ENCODE results near the gene STRADB.
"Not testable (repeated sequence)": the region's sequence is repeated elsewhere in the genome, so short reads cannot be mapped to it uniquely, and the experiment has no call there.

The STRADB gene

GRCh38 chr2:201430839-201431238, 20.7 kb upstream of the STRADB start:
- DNase-seq = no peak

- DNase-seq = no peak
Observed at GRCh38 chr2:201432038-201432620, 19.4 kb upstream of the STRADB start.

GRCh38 chr2:201432621-201433393, 18.7 kb upstream of the STRADB start:
- no peak for DNase-seq

DNA sequence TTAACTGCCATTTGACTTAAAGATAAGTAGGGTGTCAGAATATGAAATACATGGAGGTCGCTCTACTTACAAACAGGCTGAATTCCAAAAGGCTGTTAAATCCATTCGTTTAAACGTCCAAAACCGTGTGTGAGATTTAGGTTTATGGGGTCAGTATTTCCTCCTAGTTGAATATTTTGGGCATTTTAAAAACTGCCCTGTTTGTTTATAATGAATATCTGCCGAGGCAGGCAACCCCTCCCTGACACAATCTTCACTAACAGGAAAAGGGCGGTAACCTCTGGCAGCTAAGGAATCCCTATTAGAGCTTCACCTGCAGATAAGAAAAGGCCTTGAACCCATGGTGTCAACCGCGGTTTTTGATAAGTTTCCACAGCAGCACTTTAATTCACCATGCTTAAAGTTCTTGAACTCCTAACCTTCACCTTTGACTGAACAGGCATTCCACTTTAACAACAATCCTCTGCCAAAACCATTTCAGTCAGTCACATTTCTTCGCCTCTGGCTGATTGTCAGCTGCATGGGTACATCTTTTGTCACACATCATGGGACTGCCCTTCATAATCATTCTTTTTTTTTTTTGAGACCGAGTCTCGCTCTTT, 18.0 kb upstream of the STRADB start:
- no peak for DNase-seq

DNA sequence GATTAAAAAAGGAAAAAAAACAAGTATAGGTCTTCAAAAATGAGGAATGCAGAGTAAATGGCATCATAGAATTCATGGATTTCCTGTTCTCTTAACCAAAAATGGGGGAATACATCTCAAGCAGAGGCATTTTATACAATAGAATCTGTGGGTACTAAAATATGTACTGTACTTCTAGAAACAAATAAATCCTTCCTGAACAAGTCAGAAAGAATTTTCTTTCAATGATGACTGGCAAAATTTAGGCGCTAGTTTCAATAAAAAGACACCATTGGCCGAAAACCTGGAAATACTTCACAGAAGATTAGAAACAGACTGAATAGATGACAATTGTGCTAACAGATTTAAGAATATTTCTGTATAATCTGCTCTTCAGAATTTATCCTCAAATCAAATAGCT, 15.4 kb upstream of the STRADB start:
- no peak for DNase-seq

GRCh38 chr2:201439336-201439922, 12.1 kb upstream of the STRADB start:
- not testable (repeated sequence) for DNase-seq

DNA sequence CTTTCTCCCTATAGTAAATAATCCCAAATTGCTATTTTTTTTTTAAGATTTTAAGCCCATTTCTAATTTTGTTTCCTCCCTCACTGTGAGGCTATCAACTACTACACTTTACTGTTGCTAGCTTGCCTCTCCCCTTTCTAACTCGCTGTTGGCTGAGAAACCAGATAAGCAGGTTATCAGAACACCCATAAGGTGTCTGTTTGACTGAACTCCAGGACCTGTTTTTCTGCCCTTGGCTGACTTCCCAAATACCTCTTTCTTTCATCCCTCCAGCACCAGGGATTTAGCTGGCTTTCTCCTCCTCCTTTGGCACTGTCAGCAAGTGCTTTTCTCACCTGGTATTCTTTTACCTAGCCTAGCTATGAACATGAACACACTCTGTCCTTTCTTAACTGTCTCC, 11.4 kb upstream of the STRADB start:
- no peak for DNase-seq

DNA sequence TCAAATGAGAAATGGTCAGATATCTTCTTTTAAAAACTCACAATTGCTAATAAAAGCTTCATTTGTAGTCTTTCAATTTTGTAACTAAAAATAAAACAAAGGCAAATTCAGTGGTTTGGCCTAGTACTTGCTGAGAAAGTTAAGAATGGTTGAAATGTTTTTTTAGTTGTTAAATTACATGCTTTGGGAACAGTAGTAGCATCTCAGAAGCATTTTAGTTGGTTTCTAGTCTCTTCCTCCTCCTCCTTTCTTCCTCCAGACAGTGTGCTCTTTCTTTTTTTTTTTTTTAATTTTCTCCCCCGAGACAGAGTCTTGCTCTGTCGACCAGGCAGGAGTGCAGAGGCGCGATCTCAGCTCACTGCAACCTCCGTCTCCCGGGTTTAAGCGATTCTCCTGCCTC, 10.1 kb upstream of the STRADB start:
- no peak for DNase-seq

DNA sequence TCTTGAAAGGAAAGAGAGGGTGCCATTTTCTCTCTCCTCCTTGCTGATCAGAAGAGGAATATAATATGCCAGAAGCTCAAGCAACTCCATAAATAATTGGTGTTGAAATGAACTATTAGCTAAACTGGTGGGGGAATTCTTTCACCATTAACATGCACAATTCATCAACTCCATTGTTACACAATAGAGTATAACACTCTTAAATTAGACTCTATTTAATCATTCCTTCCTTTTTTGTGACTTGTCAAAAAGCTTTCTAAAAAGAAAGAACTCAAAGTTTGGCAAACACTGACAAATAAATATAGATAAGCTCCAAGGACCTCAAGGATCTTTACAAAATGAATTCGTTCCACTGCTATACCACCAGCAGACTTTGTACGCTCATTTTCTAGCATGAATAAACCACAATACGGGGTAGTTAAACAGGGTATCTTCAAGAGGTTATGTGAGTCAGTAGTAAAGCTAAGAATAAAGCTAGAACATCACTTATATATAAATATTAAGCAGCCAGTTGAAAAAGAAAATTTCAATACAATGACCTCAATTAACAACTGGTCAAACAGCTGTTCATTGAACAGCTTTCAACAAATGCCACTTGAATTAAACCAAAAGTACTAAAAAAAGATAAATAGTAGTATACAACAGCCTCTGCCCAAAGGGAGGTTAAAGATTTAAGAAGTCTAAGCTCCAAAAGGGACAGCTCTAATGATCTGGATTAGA, 6.6 kb upstream of the STRADB start:
- DNase-seq = no peak

DNA sequence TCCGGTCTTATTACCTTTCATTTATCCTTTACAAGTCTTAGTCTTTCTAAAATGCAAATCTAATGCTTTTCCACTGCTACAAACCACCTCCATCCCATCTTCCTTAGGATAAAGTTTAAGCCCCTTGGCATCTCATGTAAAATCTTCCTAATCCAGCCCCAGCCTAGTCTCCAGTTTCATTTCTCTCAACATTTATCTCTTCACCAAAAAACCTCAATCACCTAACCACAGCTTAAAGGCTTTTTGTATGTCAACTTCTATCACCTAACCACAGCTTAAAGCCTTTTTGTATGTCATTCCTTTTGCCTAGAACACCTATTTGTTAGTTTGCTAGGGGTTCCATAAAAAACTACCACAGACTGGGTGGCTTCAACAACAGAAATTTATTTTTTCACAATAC, 4.5 kb upstream of the STRADB start:
- DNase-seq = no peak

DNA sequence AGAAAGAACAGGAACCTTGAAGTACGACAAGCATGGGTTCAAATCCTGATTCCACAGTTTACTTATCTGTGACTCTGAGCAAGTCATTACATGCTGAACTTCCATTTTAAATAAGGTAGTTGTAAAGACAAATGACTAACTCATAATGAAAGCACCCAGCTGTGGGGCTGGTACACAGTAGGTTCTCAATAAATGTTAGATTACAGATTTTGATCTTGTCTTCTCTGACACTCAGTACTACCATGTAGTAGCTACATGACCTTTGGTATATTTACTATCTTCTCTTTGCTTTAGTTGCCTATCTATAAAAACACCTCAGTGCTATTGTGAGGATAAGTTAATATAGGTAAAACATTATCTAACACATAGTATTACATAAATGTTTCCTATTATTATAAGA, 3.5 kb upstream of the STRADB start:
- no peak for DNase-seq

DNA sequence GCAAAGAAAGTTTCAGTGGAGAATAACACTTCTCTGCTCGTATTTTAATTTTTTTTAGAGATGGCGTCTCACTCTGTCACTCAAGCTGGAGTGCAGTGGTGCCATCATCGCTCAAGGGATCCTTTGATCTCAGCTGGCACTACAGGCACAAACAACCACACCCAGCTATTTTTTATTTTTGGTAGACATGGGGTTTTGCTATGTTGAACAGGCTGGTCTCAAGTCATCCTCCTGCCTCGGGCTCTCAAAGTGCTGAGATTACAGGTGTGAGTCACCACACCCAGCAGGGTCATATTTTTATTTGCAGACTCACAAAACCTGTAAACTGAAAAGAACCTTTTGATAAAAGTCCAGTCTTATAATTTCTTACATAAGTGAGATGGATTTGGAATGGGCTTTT, 2.8 kb upstream of the STRADB start:
- DNase-seq = no peak

- peak; percentile 88 for DNase-seq
Observed at GRCh38 chr2:201450954-201451291, 617 bp upstream of the STRADB start.

- DNase-seq = no peak
Observed at GRCh38 chr2:201452058-201452921, 750 bp downstream of the STRADB start.

- DNase-seq = no peak
Observed at GRCh38 chr2:201452922-201453643, 1.5 kb downstream of the STRADB start.

DNA sequence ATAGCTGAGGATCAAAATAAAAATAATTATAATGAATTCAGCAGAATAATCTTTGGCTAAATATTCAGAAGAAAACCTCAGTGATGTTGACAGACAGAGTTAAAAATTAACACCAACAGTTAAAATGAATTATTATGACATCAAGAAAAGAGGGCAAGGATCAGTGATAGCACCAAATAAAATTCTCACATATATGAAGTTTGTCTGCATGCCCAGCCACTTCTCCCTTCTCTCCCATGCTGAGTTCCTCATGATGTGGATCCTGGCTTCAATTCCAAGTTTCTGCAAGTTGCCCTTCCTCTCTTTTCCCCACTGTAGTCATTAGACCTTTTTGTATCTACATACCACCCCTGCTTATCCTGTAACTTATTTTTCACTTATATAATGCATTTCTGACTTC, 6.8 kb downstream of the STRADB start:
- DNase-seq = no peak

- DNase-seq = no peak
Observed at GRCh38 chr2:201460532-201460931, 9.0 kb downstream of the STRADB start.

DNA sequence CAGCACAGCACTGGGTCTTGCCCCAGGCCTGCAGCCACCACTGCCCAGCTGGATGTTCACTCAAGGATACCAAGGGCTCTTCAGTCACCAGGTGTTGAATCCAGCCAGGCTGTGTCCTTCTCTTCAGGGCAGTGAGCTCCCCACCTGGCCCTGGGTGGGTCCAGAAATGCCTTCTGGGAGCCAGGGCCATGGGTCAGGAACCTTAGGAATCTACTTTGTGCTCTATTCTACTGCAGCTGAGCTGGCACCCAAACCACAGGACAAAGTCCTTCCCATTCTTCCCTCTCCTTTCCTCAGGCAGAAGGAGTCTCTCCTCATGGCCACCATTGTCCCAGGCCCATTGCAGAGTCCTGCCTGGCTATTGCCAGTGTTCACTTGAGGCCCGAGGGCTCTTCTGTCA, 13.0 kb downstream of the STRADB start:
- DNase-seq = no peak

DNA sequence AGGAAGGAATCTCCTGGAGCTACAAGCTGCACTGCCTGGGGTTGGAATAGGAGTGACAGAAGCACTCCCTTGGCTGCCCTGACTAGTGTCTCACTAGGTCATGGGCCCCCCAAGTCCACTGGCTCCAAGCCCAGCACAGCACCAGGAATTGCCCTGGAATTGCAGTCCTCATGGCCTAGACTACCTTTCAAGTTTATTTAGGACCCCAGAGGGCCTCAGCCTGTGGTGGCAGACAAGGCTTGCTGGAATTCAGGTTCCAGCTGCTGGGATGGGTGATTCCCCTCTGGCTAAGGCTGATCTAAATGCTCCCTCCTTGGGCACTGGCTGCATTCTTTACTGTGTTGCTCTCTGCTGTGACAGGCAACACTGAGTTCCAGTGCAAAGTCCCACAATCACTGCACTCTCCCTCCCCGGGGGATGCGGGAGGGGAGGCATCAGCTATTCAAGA, 14.0 kb downstream of the STRADB start:
- no peak for DNase-seq

GRCh38 chr2:201466050-201466675, 14.6 kb downstream of the STRADB start:
- peak; percentile 72 for DNase-seq

- no peak for DNase-seq
Observed at GRCh38 chr2:201467666-201468065, 16.1 kb downstream of the STRADB start.

Measured in NCI-H524 treated with DMSO at 0.1 percent for 48 hours (cell line).